ENCODE data around the gene HNF4A. TPM values are rescaled to one million over a fixed set of nuclear protein-coding genes. Genes with fewer than 3 reads are reported as not detected.

Gene HNF4A
- total and polyA plus RNA-seq, 2 of the 13 experiments (the other 11 are each of a cell fraction or from before 2014, with no cell fraction given): 80.9 to 169 TPM

- 0 out of 2 replicates have a peak, but pooled peaks have one; percentile 62 for TF ChIP-seq MEIS1 (CRISPR knock-in tag; IDR thresholded peaks at IDR 0.05; ENCODE audit: borderline replicate concordance)
- TF ChIP-seq FOSL2 (CRISPR knock-in tag; IDR thresholded peaks at IDR 0.05): peak; percentile 10; the same call in 1 of the 2 replicates
- TF ChIP-seq NFE2L1 (CRISPR knock-in tag; IDR thresholded peaks at IDR 0.05; ENCODE audit: borderline replicate concordance): no peak
- TF ChIP-seq POLR2G (IDR thresholded peaks at IDR 0.05; ENCODE audit: low read depth, low read length): 0 out of 2 replicates have a peak, but pooled peaks have one; percentile 34
- no peak for TF ChIP-seq ZNF34 (CRISPR knock-in tag; IDR thresholded peaks at IDR 0.05; ENCODE audit: borderline replicate concordance)
- peak; percentile 76 for TF ChIP-seq ZNF556 (CRISPR knock-in tag; IDR thresholded peaks at IDR 0.05; ENCODE audit: borderline replicate concordance)
- TF ChIP-seq ZNF446 (CRISPR knock-in tag; IDR thresholded peaks at IDR 0.05): no peak
- TF ChIP-seq, protein P1, sequence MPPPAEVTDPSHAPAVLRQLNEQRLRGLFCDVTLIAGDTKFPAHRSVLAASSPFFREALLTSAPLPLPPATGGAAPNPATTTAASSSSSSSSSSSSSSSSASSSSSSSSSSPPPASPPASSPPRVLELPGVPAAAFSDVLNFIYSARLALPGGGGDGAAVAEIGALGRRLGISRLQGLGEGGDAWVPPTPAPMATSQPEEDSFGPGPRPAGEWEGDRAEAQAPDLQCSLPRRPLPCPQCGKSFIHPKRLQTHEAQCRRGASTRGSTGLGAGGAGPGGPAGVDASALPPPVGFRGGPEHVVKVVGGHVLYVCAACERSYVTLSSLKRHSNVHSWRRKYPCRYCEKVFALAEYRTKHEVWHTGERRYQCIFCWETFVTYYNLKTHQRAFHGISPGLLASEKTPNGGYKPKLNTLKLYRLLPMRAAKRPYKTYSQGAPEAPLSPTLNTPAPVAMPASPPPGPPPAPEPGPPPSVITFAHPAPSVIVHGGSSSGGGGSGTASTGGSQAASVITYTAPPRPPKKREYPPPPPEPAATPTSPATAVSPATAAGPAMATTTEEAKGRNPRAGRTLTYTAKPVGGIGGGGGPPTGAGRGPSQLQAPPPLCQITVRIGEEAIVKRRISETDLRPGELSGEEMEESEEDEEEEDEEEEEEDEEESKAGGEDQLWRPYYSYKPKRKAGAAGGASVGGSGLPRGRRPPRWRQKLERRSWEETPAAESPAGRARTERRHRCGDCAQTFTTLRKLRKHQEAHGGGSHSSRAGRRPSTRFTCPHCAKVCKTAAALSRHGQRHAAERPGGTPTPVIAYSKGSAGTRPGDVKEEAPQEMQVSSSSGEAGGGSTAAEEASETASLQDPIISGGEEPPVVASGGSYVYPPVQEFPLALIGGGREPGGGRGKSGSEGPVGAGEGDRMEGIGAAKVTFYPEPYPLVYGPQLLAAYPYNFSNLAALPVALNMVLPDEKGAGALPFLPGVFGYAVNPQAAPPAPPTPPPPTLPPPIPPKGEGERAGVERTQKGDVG (CRISPR knock-in tag; IDR thresholded peaks at IDR 0.05; ENCODE audit: borderline replicate concordance): peak; percentile 70; the same call in 1 of the 2 replicates
- TF ChIP-seq AGO2 (optimal IDR thresholded peaks at IDR 0.05; ENCODE audit: low read depth, low read length): peak; percentile 97
- TF ChIP-seq ZNF563 (CRISPR knock-in tag; IDR thresholded peaks at IDR 0.05): 0 out of 2 replicates have a peak, but pooled peaks have one; percentile 30
- peak; percentile 61 for TF ChIP-seq POLR2AphosphoS5 (IDR thresholded peaks at IDR 0.05; ENCODE audit: low read depth, low read length)
- peak; percentile 25; the same call in 1 of the 2 replicates for TF ChIP-seq ZNF646 (CRISPR knock-in tag; IDR thresholded peaks at IDR 0.05)
- TF ChIP-seq ATRX (CRISPR knock-in tag; IDR thresholded peaks at IDR 0.05; ENCODE audit: borderline replicate concordance): no peak
- TF ChIP-seq ZNF619 (CRISPR knock-in tag; IDR thresholded peaks at IDR 0.05): 0 out of 2 replicates have a peak, but pooled peaks have one; percentile 34
- TF ChIP-seq TCF12 (IDR thresholded peaks at IDR 0.05): no peak
- no peak for TF ChIP-seq TCF12 (CRISPR knock-in tag; IDR thresholded peaks at IDR 0.05)
- 0 out of 2 replicates have a peak, but pooled peaks have one; percentile 62 for TF ChIP-seq ZNF543 (CRISPR knock-in tag; IDR thresholded peaks at IDR 0.05)
- no peak for TF ChIP-seq TBX2 (CRISPR knock-in tag; IDR thresholded peaks at IDR 0.05; ENCODE audit: borderline replicate concordance)
- TF ChIP-seq POLR2A (IDR thresholded peaks at IDR 0.05; ENCODE audit: insufficient read depth in 1 of 2, low read depth in 2 of 2, low read length in 2 of 2): 0 out of 4 replicates have a peak, but pooled peaks of 1 of the 2 experiments have one; percentile 48
Measured at GRCh38 chr20:44405785-44406571, 50.5 kb downstream of the HNF4A start (continued).
